Measurements from ENCODE around the gene PCYT2. TPM values are rescaled to one million over a fixed set of nuclear protein-coding genes. Genes with fewer than 3 reads are reported as not detected.

The PCYT2 gene
- total RNA-seq, 4 donors from 2014 or later: 18.4 to 45.8 (median 34.4) TPM

DNA sequence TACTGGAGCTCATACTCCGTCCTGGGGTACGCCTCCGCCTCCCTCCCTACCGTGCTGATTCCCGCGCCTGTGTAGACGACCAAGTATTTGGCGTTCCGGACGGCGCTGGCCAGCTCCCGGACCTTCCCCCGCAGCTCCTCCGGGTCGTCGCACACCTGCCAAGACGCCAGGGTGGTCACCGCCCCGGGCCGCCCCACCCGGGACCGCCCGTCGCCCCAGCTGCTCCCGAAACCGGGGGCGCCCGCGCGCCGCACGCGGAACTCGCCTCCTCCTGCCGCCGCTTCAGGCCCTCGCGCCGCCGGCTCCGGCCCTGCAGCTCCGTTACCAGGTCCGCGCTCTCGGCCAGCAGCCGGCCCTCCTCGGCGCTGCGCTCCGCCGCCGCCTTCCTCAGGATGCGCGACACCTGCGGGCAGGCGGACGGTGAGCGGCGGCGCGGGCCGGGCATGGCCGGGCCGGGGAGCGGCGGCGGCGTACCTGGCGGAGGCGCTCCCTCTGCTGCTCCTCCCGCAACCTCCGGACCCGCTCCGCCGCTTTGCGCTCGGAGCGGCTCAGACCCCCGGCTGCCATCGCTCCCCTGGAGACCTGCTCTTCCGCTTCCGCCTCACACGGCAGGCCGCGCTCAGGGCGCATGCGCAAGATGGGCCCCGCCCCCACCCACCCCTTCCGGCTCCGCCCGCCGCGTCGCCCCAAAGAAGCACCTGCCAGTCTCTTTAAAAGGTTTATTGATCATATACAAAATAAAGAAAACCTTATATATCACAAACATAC, 6.5 kb upstream of the PCYT2 start, which contains the start of gene SIRT7:
TSS of gene SIRT7 (minus strand) at position 612 of the 768 bp plus-strand sequence. CDS start at position 567, 45 bp downstream.
- peak; percentile 70 to 76 for TF ChIP-seq POLR2A (IDR thresholded peaks at IDR 0.05)
- no peak for TF ChIP-seq EP300 (IDR thresholded peaks at IDR 0.05)
- TF ChIP-seq, protein P1, sequence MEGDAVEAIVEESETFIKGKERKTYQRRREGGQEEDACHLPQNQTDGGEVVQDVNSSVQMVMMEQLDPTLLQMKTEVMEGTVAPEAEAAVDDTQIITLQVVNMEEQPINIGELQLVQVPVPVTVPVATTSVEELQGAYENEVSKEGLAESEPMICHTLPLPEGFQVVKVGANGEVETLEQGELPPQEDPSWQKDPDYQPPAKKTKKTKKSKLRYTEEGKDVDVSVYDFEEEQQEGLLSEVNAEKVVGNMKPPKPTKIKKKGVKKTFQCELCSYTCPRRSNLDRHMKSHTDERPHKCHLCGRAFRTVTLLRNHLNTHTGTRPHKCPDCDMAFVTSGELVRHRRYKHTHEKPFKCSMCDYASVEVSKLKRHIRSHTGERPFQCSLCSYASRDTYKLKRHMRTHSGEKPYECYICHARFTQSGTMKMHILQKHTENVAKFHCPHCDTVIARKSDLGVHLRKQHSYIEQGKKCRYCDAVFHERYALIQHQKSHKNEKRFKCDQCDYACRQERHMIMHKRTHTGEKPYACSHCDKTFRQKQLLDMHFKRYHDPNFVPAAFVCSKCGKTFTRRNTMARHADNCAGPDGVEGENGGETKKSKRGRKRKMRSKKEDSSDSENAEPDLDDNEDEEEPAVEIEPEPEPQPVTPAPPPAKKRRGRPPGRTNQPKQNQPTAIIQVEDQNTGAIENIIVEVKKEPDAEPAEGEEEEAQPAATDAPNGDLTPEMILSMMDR (IDR thresholded peaks at IDR 0.05): no peak
- peak; percentile 83 for TF ChIP-seq POLR2AphosphoS5 (IDR thresholded peaks at IDR 0.05)
- Histone ChIP-seq H3K36me3 (peaks cover 0 to 68% of the 10 kb centered on the region in 2 donors), H3K4me3 (peak within 1 kb of the TSS; percentile 72 to 98), H3K4me1 (peaks cover 6 to 69% (median 20%) of the 10 kb centered on the region in 3 donors), H3K9me3 (no peaks in the 10 kb centered on the region), H3K27ac (peak within 1 kb of the TSS; percentile 35 to 89 (median 81)), H3K27me3 (no peaks in the 10 kb centered on the region)
- 3 to 7% methylated on average over 3 to 5 of the region's 94 CpGs for WGBS, 2 donors (ENCODE audit: low coverage in 1 of 2)
- peak; percentile 83 for ATAC-seq

DNA sequence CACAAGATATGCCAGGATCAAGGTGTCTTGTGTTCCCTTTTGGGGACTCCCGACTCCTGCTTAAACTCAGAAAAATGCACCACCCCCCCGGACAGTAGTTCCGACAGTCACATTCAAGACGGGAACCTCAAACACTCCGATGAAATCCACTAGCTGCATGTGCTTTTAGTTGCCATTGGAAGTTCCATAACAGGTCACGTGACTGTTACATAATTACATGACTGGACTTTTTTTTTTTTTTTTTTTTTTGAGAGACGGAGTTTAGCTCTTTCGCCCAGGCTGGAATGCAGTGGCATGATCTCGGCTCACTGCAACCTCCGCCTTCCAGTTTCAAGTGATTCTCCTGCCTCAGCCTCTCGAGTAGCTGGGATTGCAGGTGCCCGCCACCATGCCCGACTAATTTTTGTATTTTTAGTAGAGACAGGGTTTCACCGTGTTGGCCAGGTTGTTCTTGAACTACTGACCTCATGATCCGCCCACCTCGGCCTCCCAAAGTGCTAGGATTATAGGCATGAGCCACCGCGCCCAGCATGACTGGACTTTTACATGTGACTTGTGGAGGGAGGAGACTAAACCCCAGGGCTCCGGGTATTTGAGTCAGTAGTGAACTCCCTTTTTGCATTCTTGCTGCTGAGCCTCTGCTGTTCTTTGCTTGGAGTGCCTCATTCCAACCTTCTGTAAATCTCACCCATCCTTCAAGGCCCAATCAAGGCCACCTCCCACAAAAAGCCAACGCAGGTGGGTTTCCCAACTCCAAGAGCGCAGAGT, 5.2 kb upstream of the PCYT2 start:
- H3K27ac ChIP-seq: no peak overlapping the region
- H3K9me3 ChIP-seq: no peaks in the 10 kb centered on the region
- no peak for TF ChIP-seq POLR2AphosphoS5 (IDR thresholded peaks at IDR 0.05)
- H3K27me3 ChIP-seq: no peaks in the 10 kb centered on the region
- H3K4me3 ChIP-seq: peak overlapping the region in 1 of 2 donors; percentile 98
- ATAC-seq: no peak
- H3K4me1 ChIP-seq: peaks cover 6 to 64% (median 15%) of the 10 kb centered on the region in 3 donors
- 73 to 83% methylated on average over 12 to 13 of the region's 21 CpGs for WGBS, 2 donors (ENCODE audit: low coverage in 1 of 2)
- H3K36me3 ChIP-seq: peaks cover 0 to 68% of the 10 kb centered on the region in 2 donors

DNA sequence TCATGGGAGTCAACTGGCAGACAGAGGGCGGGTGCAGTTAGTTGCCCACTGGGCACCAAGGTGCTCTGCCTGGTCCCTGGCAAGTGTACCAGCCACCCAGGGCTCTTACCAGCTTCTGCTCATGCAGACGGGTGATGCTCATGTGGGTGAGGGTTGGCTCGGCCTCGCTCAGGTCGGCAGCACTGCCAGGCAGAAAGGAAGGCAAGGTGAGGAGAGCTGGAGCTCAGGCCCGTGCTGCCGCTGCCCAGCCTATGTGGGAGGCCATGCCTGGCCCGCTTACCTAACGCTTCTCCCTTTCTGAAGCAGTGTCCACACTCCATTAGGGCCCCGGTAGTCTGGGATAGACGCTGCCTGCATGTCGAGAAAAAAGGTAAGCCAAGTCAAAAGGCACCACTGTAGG, 4.1 kb upstream of the PCYT2 start:
- Histone ChIP-seq H3K27me3 (no peaks in the 10 kb centered on the region), H3K4me1 (peaks cover 6 to 59% (median 18%) of the 10 kb centered on the region in 3 donors), H3K4me3 (no peak overlapping the region), H3K36me3 (peaks cover 0 to 59% of the 10 kb centered on the region in 2 donors), H3K27ac (no peak overlapping the region), H3K9me3 (no peaks in the 10 kb centered on the region)
- TF ChIP-seq EP300 (IDR thresholded peaks at IDR 0.05): no peak
- no peak for TF ChIP-seq POLR2AphosphoS5 (IDR thresholded peaks at IDR 0.05)
- TF ChIP-seq POLR2A (IDR thresholded peaks at IDR 0.05): no peak
- TF ChIP-seq, protein P1 (IDR thresholded peaks at IDR 0.05): no peak
- no peak for ATAC-seq
- WGBS, 2 donors (ENCODE audit: low coverage in 1 of 2): 81 to 86% methylated on average over 3 of the region's 12 CpGs

- no peak for ATAC-seq
- TF ChIP-seq POLR2AphosphoS5 (IDR thresholded peaks at IDR 0.05) (no peak), EP300 (IDR thresholded peaks at IDR 0.05) (no peak), POLR2A (IDR thresholded peaks at IDR 0.05) (no peak)
- TF ChIP-seq, protein P1 (IDR thresholded peaks at IDR 0.05): no peak
- H3K27ac ChIP-seq: no peak overlapping the region
- no peak overlapping the region for H3K4me3 ChIP-seq
- H3K36me3 ChIP-seq: peaks cover 0 to 50% of the 10 kb centered on the region in 2 donors
- 85% methylated on average over 9 of the region's 36 CpGs; no CpG with 5 or more reads in 1 of the 2 donors for WGBS, 2 donors (ENCODE audit: low coverage in 1 of 2)
- H3K4me1 ChIP-seq: peaks cover 6 to 55% (median 21%) of the 10 kb centered on the region in 3 donors
- H3K27me3 ChIP-seq: no peaks in the 10 kb centered on the region
- H3K9me3 ChIP-seq: no peaks in the 10 kb centered on the region
Observed at GRCh38 chr17:81914103-81914850, 3.1 kb upstream of the PCYT2 start.
